Measurements from ENCODE around the gene POLR2L.

DNA sequence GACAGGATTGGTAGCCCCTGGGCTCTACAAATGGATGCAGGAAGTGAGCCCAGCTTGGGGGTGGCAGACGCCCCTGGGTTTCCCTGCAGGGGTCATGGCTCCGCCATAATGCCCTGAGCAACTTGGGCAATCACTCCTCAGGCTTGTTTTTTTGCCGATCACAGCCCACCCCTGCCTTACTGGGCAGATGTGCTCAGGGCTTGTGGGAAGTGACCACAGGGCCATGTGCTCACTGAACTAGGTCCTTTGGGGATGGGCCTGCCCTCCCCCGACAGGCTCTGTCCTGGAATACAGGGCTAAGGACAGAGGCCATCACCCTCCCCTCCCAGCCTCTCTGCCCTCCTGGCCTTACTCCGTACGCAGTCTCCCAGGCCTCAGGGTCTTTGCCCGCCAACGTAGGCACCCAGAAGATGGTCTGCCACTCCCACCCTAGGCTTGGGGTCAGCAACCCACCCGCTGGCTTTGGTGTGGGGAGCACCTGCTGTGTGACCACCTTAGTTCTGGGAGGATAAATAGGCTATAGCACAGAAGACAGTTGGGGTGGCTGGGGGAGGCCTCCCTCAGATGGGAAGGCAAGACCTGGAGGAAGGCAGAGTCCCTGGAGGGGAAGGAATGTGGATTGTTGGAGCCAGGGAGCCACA, 28.8 kb downstream of the POLR2L start:
- TF ChIP-seq, protein P1, sequence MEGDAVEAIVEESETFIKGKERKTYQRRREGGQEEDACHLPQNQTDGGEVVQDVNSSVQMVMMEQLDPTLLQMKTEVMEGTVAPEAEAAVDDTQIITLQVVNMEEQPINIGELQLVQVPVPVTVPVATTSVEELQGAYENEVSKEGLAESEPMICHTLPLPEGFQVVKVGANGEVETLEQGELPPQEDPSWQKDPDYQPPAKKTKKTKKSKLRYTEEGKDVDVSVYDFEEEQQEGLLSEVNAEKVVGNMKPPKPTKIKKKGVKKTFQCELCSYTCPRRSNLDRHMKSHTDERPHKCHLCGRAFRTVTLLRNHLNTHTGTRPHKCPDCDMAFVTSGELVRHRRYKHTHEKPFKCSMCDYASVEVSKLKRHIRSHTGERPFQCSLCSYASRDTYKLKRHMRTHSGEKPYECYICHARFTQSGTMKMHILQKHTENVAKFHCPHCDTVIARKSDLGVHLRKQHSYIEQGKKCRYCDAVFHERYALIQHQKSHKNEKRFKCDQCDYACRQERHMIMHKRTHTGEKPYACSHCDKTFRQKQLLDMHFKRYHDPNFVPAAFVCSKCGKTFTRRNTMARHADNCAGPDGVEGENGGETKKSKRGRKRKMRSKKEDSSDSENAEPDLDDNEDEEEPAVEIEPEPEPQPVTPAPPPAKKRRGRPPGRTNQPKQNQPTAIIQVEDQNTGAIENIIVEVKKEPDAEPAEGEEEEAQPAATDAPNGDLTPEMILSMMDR (conservative IDR thresholded peaks at IDR 0.05; ENCODE audit: low read depth, low read length), result no peak
- TF ChIP-seq EZH2 (IDR thresholded peaks at IDR 0.05; ENCODE audit: borderline replicate concordance, low read depth, low read length, poor library complexity, severe bottlenecking), result no peak

All from A673 (cell line).